Breast epithelium (tissue), 4 donors: Measurements from ENCODE around the gene FAU. TPM values are rescaled to one million over a fixed set of nuclear protein-coding genes. Genes with fewer than 3 reads are reported as not detected.
A peak's percentile ranks its signal among the peaks of the same experiment; 100 is the strongest.

ENCODE experiments used
- DNase-seq, 2 donors: peaks; one replicate each; pipeline ENCODE4 v3.0.0-alpha.2; 2019; ENCODE audit warnings: low spot score in 2 of 2
- H3K27ac ChIP-seq, 2 donors: fragments of 200-600 bp; sonication (generic) in 1 of 2; one replicate each; pipeline ENCODE4 v1.5.1; 2016 to 2019; ENCODE audit warnings: mild to moderate bottlenecking in 1 of 2
- H3K27me3 ChIP-seq, 2 donors: fragments of 200-600 bp; sonication (generic) in 1 of 2; one replicate each; pipeline versions ENCODE4 v1.5.1 to v1.6.0; 2017 to 2019; ENCODE audit warnings: control low read depth in 1 of 2, mild to moderate bottlenecking in 1 of 2
- H3K36me3 ChIP-seq: fragments of 200-600 bp; one replicate; pipeline ENCODE4 v1.5.1; 2019
- H3K4me1 ChIP-seq, 2 donors: fragments of 200-600 bp; sonication (generic); one replicate each; pipeline ENCODE4 v1.5.1; 2016 to 2019; ENCODE audit warnings: control low read depth in 1 of 2
- H3K4me3 ChIP-seq, 3 donors: fragments of 200-600 bp; sonication (generic); 1 replicate in 2 of 3; 2 replicates in 1 of 3; pipeline ENCODE4 v1.5.1; 2016 to 2019; ENCODE audit warnings: mild to moderate bottlenecking in 3 of 3, moderate library complexity in 2 of 3
- H3K9me3 ChIP-seq, 2 donors: fragments of 200-600 bp; sonication (generic) in 1 of 2; one replicate each; pipeline ENCODE4 v1.5.1; 2016 to 2019; ENCODE audit warnings: control low read depth in 1 of 2
- CTCF ChIP-seq, 3 donors: fragments of 450-650 bp; IDR thresholded peaks; one replicate each; pipeline ENCODE4 v1.5.1; 2016 to 2017; ENCODE audit warnings: antibody characterized with exemption in 3 of 3, mild to moderate bottlenecking in 3 of 3, moderate library complexity in 3 of 3
- POLR2A ChIP-seq: fragments of 450-650 bp; IDR thresholded peaks from one replicate; pipeline ENCODE4 v1.6.1; 2016; ENCODE audit warnings: antibody characterized with exemption, mild to moderate bottlenecking, moderate library complexity
- POLR2AphosphoS5 ChIP-seq, 3 donors: sonication (generic); formaldehyde crosslinking; IDR thresholded peaks; one replicate each; pipeline ENCODE4 v1.6.1; 2017; ENCODE audit warnings: antibody characterized with exemption in 3 of 3
- intact Hi-C: fragments of 100-400 bp; cut with DNase I; formaldehyde crosslinking; loops from one replicate; pipeline ENCODE4 v1.15.1; 2023; ENCODE audit warnings: low total_unique reads
- total RNA-seq, 3 donors: library from RNA; depleted of rRNA; stranded (reverse); fragments of >200 nt; gene quantifications; one replicate each; pipeline ENCODE4 v1.1.0, GENCODE V29; 2016

Gene FAU
- total RNA-seq, 3 donors from 2014 or later: 786 to 1,230 (median 855) TPM

- peak overlapping the region; percentile 97 to 98 for H3K27ac ChIP-seq
- no peaks in the 10 kb centered on the region for H3K4me1 ChIP-seq
- no peaks in the 10 kb centered on the region for H3K27me3 ChIP-seq
- peak overlapping the region; percentile 75 to 85 (median 82) for H3K4me3 ChIP-seq
- H3K9me3 ChIP-seq: no peaks in the 10 kb centered on the region
- intact Hi-C loops: no loop called here
- TF ChIP-seq CTCF (IDR thresholded peaks at IDR 0.05) (no peak), POLR2AphosphoS5 (IDR thresholded peaks at IDR 0.05) (no peak), POLR2A (no peak)
- DNase-seq: no peak
- H3K36me3 ChIP-seq: peaks cover 7% of the 10 kb centered on the region
Observed at GRCh38 chr11:65083134-65083833, 38.6 kb downstream of the FAU start.

GRCh38 chr11:65078786-65079342 is 43.1 kb downstream of the FAU start:
- intact Hi-C loops: no loop called here
- TF ChIP-seq POLR2AphosphoS5 (IDR thresholded peaks at IDR 0.05): no peak
- TF ChIP-seq CTCF (IDR thresholded peaks at IDR 0.05): no peak
- no peak for TF ChIP-seq POLR2A
- Histone ChIP-seq H3K4me3 (no peak overlapping the region), H3K4me1 (no peaks in the 10 kb centered on the region), H3K27me3 (no peaks in the 10 kb centered on the region), H3K36me3 (no peaks in the 10 kb centered on the region), H3K27ac (no peak overlapping the region), H3K9me3 (no peaks in the 10 kb centered on the region)
- no peak for DNase-seq

DNA sequence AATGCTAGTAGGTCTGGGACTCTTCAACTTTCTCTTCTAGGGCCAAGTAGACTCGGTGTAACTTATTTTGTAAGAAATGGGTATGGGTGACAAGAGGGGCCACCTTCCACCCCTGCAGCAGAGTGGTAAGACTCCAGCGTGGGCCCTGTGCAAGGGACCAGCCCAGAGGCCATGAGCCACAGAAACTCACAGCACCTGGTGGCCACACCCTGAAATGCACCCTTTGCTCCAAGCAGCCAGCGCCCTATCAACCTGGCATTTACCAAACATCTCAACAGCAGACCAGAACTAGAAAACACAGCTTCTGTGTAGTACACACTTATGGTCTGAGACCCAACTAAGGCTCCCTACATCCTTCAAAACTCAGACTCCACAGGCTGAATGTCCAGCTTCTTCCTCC is 43.8 kb downstream of the FAU start:
- no peak for DNase-seq
- H3K4me1 ChIP-seq: no peaks in the 10 kb centered on the region
- H3K27me3 ChIP-seq: no peaks in the 10 kb centered on the region
- no peaks in the 10 kb centered on the region for H3K9me3 ChIP-seq
- H3K4me3 ChIP-seq: no peak overlapping the region
- intact Hi-C loops: no loop called here
- H3K36me3 ChIP-seq: no peaks in the 10 kb centered on the region
- no peak overlapping the region for H3K27ac ChIP-seq
- TF ChIP-seq CTCF (IDR thresholded peaks at IDR 0.05): peak; percentile 46 to 62 (median 53)
- TF ChIP-seq POLR2AphosphoS5 (IDR thresholded peaks at IDR 0.05): no peak

GRCh38 chr11:65077451-65077850 is 44.5 kb downstream of the FAU start:
- no peak for TF ChIP-seq POLR2A
- TF ChIP-seq CTCF (IDR thresholded peaks at IDR 0.05): no peak
- no peak for TF ChIP-seq POLR2AphosphoS5 (IDR thresholded peaks at IDR 0.05)
- H3K4me3 ChIP-seq: no peak overlapping the region
- H3K9me3 ChIP-seq: no peaks in the 10 kb centered on the region
- no peaks in the 10 kb centered on the region for H3K27me3 ChIP-seq
- no peaks in the 10 kb centered on the region for H3K36me3 ChIP-seq
- no peak for DNase-seq
- H3K4me1 ChIP-seq: no peaks in the 10 kb centered on the region
- intact Hi-C loops: no loop called here
- H3K27ac ChIP-seq: no peak overlapping the region

DNA sequence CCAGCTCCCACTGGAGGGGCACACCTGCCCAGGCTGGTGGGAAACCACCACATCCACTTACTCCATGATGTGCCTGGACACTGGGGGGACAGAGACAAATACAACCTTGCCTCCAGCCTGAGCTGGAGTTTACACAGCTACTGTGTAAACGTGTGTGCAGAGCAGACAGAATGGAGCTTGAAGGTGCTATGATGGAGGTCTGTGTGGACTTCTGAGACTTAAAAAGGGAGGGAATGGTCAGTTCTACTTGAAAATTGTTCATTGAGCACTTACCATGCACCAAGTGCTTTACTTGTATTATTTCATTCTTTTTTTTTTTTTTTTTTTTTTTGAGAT is 49.3 kb downstream of the FAU start:
- intact Hi-C loops: no loop called here
- Histone ChIP-seq H3K36me3 (no peaks in the 10 kb centered on the region), H3K4me3 (no peak overlapping the region), H3K9me3 (no peaks in the 10 kb centered on the region), H3K27ac (no peak overlapping the region), H3K4me1 (no peaks in the 10 kb centered on the region), H3K27me3 (no peaks in the 10 kb centered on the region)
- TF ChIP-seq POLR2A (no peak), POLR2AphosphoS5 (IDR thresholded peaks at IDR 0.05) (no peak), CTCF (IDR thresholded peaks at IDR 0.05) (no peak)
- DNase-seq: no peak
